ENCODE data around the gene SACM1L.

SACM1L gene

GRCh38 chr3:45688882-45689786 lies at the start of gene SACM1L:
SACM1L (plus strand) TSS chr3:45689396; CDS start chr3:45689466, 70 bp downstream.
- DNase-seq (ENCODE audit: low read depth in 2 of 2) = peak; percentile 94 to 95

- DNase-seq (ENCODE audit: low read depth in 2 of 2) = no peak
Measured at GRCh38 chr3:45640091-45640507, 49.1 kb upstream of the SACM1L start.

- no peak for DNase-seq (ENCODE audit: low read depth in 2 of 2)
Measured at GRCh38 chr3:45640724-45641361, 48.4 kb upstream of the SACM1L start.

GRCh38 chr3:45641756-45642155 lies 47.4 kb upstream of the SACM1L start:
- no peak for DNase-seq (ENCODE audit: low read depth in 2 of 2)

- DNase-seq (ENCODE audit: low read depth in 2 of 2) = no peak
Measured at GRCh38 chr3:45642731-45643152, 46.5 kb upstream of the SACM1L start.

GRCh38 chr3:45644063-45644790 lies 45.0 kb upstream of the SACM1L start:
- DNase-seq (ENCODE audit: low read depth in 2 of 2) = no peak

- no peak for DNase-seq (ENCODE audit: low read depth in 2 of 2)
Measured at GRCh38 chr3:45644791-45645201, 44.4 kb upstream of the SACM1L start.

GRCh38 chr3:45646051-45646585 lies 43.1 kb upstream of the SACM1L start:
- no peak for DNase-seq (ENCODE audit: low read depth in 2 of 2)

- no peak for DNase-seq (ENCODE audit: low read depth in 2 of 2)
Measured at GRCh38 chr3:45647148-45647619, 42.0 kb upstream of the SACM1L start.

- DNase-seq (ENCODE audit: low read depth in 2 of 2) = no peak
Measured at GRCh38 chr3:45653205-45653604, 36.0 kb upstream of the SACM1L start.

- no peak for DNase-seq (ENCODE audit: low read depth in 2 of 2)
Measured at GRCh38 chr3:45654397-45654944, 34.7 kb upstream of the SACM1L start.

- DNase-seq (ENCODE audit: low read depth in 2 of 2) = no peak
Measured at GRCh38 chr3:45655906-45656305, 33.3 kb upstream of the SACM1L start.

GRCh38 chr3:45656575-45657363 lies 32.4 kb upstream of the SACM1L start:
- peak; percentile 74 to 77 for DNase-seq (ENCODE audit: low read depth in 2 of 2)

GRCh38 chr3:45657853-45658252 lies 31.3 kb upstream of the SACM1L start:
- no peak for DNase-seq (ENCODE audit: low read depth in 2 of 2)

GRCh38 chr3:45659661-45660566 lies 29.3 kb upstream of the SACM1L start:
- DNase-seq (ENCODE audit: low read depth in 2 of 2) = no peak

- no peak for DNase-seq (ENCODE audit: low read depth in 2 of 2)
Measured at GRCh38 chr3:45660567-45660901, 28.7 kb upstream of the SACM1L start.

- peak; percentile 60 to 62 for DNase-seq (ENCODE audit: low read depth in 2 of 2)
Measured at GRCh38 chr3:45664578-45664977, 24.6 kb upstream of the SACM1L start.

- peak in 1 of 2 donors; percentile 30 for DNase-seq (ENCODE audit: low read depth in 2 of 2)
Measured at GRCh38 chr3:45665101-45665572, 24.1 kb upstream of the SACM1L start.

GRCh38 chr3:45666757-45667431 lies 22.3 kb upstream of the SACM1L start:
- no peak for DNase-seq (ENCODE audit: low read depth in 2 of 2)
